Measurements from ENCODE around the gene FLOT2.
"Not testable (repeated sequence)": the region's sequence is repeated elsewhere in the genome, so short reads cannot be mapped to it uniquely, and the experiment has no call there.

Gene FLOT2

DNA sequence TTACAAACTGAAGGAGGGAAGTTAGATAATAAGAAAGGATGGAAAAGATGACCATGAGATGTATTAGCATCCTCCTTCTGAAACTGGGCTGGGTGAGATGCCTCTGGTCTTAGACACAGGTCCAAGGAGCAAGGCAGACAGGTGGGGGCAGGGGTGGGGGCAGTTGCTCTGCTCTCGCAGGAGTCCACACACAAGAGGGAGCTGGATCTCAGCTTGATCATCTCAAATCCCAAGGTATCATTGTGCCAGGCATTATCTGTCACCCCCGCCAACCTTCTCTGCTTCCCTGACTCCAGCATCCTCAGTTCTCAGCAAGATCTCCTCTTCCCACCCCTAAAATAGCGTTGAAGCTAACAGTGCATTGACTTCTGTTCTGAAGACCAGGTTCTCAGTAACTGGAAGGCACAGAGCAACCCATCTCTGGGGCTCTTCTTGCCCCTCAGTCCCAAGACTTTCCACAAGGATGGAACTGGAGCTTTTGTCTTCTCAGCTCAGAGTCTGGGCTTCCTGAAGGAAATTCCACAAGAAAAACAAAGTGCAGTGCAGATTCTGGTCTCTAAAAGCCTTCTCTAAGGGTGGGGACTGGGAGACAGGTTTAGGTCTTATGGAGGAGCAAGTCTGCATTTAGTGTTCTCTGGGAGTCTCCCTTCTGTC lies 1.6 kb downstream of the FLOT2 start:
- no peak for DNase-seq

DNA sequence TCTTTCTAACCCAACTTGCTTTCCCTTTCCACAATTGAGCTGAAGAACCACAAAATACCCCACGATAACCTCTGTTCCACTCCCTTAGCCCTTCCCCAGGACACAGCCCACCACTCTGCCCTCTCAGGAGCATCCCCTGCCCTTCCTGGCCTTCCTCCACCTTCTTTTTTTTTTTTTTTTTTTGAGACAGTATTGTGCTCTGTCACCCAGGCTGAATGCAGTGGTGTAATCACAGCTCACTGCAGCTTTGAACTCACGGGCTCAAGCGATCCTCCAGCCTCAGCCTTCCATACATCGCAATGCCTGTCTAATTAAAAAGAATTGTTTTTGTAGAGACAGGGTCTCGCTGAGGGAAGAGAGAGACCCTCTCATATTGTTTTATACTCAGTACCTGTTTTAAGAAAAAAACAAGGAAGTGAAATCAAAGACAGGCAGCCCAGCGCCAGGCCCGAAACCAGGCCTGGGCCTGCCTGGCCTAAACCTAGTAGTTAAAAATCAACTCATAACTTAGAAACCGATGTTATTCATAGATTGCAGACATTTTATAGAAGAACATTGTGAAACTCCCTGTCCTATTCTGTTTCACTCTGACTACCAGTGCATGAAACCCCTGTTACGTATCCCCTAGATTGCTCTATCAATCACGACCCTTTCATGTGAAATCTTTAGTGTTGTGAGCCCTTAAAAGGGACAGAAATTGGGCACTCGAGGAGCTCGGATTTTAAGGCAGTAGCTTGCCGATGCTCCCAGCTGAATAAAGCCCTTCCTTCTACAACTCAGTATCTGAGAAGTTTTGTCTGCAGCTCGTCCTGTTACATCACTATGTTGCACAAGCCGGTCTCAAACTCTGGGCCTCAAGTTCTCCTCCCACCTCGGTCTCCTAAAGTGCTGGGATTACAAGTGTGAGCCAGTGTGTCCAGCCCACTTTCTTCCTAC lies 4.0 kb downstream of the FLOT2 start:
- DNase-seq: not testable (repeated sequence)

DNA sequence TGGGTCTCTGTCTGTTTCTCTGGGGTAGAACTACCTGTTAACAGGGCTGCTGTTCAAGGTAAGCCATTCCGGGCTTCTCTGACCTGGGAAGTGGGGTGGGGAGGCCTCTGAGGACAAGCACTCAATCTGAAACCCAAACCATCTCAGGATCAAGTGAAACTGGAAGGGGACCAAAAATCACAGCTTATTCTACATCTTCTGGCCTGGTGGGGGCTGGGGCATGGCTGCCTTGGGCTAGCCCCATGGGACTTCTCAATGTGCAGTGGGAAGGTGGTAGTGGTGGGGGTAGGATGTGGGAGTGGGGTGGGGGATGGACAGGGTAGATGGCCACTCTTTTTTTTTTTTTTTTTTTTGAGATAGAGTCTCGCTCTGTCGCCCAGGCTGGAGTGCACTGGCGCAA lies 5.5 kb downstream of the FLOT2 start:
- no peak for DNase-seq

DNA sequence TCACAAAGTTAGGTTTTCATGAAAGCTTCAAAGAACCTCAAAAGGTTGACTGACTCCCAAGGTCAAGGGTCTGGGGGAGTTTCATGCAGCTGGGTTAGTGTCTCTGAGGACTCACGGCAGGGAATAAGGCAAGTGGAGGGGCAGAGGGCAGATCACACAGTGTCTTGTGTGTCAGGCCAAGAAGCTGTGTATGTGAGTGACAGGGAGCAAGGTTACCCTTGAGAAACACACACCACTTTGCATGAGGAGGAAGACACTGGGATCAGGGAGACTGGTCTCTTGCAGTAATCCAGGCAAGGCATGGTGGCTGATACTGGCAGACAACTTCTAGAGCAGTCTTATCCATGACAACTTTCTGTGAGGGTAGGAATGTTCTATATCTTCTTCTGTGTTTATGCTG lies 6.3 kb downstream of the FLOT2 start:
- no peak for DNase-seq

DNA sequence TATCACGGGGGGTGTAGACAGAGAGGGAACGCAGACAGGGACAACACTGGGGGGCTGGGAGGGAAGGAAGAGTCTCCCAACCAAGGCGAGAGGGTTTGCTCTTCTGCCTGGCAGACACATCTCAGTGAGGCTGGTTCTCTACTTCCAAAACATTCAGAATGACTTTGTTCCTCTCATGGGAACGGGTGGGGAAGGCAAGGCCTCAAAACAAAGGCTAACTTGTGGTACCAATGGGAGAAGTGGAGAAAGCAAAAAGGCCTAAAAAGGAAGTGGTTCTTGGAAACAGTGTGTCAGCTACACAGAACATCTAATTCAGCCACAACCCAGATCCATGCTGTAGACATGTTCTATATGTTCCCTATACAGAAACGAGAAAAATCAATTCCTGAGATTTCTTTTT lies 7.5 kb downstream of the FLOT2 start:
- DNase-seq: no peak

DNA sequence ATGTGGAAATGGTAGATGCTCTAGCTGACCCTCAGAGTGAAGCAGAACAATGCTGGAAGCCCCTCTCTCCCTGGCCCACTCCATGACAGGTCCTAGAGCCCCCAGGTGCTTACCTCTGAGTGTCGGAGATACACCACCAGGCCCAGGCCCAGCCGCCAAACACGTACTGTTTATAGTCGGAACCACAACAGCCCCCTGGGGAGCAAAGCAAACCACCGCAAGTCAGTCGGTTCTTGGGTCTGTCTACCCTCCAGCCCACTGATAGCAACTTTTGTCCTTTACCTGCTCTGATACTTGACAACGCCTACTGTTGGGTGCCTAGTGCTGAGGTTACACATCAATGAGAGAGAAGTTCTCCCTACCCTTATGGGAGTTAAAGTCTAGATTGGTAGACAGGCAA lies 8.7 kb downstream of the FLOT2 start:
- DNase-seq: no peak

DNA sequence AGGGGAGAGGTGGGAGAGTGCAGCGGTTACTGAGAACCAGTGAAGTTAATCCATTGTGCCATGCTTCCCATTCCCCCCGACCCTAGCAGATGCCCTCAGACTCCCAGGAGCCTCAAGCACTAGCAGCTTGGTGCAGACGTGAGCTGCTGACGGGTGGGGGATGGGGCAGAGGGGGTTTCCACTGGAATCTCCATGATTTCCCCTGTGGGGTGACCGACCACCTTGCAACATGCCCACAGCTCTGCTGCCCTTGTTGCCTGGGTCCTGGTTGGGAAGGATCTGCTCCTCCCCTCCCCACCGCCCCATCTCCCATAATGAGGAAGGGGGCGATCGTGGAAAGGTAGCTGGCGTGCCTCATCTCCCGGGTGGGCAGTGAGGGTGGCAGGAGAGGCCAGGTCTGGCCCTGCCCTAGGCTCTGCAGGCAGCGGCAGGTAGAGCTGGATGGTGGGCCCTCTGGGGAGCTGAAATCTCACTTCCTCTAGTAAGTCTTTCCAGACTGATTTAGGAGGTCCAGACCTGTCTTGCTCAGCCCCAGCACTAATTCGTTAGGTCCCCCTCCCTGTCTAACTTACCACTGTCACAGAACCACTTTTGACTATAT lies 9.6 kb downstream of the FLOT2 start:
- no peak for DNase-seq

DNA sequence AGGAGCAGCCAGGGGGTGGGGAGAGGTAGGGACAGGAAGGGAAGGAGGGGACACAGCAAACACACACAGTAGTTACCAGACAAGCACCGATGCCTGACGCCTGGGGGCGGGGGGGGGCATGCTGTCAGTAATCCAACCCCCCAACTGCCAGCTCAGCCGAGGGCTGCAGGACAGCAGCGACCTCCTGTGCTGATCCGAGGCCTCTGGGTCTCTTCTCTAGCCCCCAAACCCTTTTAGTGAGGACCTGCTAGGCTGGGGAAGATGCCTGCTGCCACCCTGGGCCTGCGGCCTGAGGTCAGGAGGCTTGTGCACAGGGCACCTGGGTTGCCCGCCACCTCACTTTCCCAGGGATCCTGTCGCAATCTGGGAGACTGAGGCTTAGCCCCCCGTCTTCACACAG lies 11.6 kb downstream of the FLOT2 start:
- DNase-seq: no peak

DNA sequence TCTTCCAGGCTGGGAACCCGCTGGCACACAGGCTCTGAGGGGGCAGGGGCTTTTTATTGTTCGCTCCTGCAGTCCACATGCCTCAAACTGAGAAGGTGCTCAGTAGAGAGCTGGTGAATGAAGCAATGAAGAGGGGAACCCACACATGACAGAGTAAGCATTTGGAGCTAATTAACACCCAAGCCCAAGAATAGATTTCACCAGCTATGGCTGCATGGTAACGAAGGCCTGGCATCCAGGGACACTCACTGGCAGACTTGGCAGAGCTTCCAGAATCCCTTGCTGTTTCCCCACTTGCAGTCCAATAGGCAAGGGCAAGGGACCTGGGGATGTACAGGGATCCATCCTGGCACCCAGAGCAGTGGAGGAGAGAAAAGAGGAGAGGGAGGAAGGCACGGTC lies 12.2 kb downstream of the FLOT2 start:
- no peak for DNase-seq

DNA sequence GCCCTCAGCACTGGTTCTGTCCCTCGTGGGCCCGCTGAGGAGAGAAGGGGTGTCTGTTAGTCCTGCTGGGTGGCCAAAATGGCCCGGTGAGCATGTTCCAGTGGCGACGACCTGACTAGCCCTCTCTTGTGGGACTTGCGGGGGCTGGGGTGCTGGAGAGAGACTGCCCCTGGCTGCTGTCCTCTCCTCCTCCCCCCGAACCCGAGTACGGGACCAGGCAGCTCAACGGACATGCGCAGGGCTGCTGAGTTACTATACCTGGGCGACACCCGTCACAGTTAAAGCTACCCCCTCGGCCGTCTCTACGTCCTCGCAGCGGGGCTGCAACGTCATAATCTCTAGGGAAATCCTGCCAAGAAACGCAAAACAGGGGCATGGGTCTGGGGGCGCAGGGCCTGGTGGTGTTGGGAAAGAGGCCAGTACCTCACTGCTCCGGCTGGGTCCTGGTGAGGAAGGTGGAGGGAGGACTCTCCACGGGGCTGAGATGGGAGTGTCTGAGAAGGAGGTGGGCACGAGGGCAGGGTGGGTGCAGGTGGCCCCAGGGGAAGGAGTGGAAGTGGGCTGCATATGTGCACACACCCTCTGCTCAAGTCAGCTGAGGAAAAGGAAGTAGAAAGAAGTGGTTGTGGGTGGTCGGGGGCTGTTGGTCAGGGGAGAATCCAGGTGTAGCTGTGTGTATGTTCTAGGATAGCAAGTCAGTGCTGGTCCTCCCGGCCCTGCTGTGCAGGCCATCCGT lies 13.4 kb downstream of the FLOT2 start:
- DNase-seq: no peak

DNA sequence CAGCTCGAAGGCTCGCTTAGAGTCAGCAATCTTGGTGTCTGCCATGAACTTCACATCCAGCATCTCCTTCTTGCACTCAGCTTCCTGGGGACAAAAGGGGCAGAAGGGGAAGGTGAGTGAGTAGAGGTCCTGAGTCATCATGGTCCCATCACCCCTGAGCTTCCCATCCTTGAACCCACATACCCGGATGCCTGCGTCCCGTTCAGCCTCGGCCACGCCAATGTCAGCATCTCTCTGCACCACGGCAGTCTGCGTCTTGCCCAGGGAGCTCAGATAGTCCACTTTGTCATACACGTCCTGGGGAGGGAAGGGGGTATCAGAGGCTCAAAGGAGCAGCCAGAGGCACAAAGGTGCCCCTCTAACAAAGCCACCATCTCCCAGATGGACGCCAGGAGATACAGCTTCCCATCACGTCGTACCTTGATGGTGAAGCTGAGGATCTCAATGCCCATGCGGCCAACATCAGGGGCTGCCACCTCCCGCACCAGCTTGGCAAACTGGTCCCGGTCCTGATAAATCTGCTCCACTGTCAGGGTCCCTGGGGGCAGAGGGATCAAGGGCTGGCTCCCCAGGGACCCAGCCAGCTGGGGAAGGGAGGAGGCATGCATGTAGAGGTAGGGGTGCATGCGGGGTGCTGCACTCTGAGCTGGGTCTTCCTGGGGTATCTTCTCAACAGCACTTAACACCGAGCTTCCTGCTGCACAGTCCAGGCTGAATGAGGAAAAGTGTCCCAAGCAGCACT lies 15.2 kb downstream of the FLOT2 start:
- DNase-seq: no peak

DNA sequence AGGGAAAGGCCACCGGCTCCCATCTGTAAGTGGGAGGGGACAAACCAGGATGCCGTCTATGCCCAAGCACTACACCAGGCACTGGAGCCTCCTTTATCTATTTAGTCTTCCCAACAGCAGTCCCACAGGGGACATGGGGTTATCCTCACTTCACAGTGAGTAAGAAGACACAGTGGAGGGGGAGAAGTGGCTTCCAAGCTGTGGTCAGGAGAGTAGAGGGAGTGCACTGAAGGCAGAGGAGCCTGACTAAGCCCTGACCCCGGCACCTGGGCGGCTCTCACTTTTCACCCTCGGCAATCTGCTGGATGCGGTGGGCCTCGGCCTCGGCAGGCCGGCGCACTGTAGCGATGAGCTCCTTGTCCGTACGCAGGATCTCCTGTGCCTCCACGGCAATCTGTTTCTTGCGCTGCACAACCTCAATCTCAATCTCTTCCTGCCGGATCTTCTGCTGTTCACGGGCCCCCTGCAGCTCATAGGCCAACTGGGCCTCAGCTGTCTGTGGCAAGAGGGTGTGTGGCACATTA lies 15.9 kb downstream of the FLOT2 start:
- DNase-seq: no peak

DNA sequence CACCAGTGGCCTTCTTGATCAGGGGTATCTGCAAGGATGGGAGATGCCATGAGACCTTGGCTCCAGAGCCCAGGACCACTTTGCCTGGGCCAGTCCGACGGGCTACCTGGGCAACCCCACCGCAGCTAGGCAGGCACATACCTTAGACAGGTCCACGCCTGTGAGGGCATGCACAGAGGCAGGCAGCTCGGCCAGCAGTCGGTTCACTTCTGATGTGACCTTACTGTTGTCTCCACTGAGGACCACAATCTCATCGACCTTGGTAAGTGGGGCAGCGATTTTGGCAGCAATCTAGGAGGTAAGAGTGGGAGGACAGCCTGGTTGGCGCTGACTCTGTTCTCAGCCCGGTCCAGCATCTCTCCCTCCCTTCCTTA lies 17.0 kb downstream of the FLOT2 start:
- no peak for DNase-seq

DNA sequence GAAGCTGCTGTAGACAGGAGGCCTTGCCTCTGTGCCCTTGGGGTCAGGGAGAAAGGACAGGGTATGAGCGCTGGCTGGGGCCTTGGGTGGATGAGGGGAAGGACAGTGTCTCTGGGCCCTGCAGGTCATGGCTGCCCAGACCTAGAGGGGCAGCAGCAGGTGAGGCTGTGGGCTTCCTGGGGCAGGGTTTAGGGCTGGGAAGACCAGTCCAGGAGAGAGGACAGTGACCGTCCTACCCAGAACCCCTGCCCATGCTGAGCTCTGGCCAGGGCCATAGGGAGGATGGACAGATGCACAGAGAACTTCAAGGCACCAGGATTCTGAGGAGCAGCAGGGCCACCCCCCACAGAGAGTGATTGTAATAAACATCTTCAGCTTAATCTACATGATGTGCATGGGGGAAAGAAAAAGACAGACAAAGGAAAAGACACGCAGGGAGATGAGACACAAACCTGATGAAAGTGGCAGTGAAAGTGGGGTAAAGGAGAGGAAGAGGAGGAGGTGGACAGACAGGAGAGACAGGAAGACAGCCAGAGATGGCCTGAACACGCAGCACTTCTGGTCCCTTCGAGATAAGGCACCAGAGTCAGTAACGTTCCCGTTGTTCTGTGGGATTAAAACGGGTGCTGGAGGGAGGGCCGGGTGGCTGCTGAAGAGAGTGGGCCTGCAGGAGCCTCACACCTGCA lies 17.5 kb downstream of the FLOT2 start:
- DNase-seq: no peak

DNA sequence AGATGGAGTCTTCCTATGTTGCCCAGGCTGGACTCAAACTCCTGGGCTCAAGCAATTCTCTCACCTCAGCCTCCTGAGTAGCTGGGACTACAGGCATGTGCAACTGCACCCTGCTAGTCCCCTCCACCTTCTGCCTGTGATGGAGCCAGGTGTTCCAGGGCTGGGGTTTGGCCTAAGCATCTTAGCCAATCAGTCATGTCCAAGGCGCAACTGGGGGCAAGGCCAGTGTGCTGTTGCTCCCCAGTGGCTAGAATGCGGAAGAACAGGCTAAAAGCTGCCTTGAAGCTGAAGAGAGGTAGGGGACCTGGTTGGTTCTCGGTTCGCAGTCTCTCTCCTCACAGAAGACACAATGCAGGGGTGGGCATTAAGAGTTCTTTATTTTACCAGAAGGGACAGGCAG lies 18.6 kb downstream of the FLOT2 start:
- no peak for DNase-seq

DNA sequence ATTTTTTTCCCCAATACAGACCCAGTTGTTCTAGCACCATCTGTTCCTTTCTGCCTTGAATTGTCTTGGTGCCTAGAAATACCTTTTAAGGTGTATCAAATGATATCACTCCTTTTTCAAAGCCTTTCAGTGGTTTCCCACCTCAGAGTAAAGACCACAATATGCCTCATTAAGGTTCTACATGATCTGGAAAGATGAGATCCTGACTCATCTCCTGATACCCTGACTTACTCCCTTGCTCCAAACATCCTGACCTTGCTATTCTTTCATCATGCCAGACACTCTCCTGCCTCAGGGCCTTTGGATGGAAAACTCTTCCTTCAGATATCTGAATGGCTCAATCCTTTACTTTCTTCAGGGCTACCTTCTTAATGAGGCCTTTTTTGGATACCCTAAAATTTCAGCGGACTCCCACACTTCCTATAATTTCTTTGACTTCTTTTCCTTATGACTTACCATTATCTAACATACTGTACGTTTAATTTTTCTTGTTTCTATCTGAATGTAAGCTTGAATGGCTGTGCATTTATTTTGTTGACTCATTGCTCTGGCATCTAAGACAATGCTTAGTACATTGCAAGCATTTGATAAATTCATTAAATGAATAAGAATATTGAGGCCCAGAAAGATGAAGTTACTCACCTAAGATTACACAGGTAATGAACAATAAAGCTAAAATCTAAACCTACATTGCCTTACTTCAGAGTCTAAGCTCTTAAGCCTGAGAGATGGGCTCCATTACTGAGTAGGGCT lies 19.2 kb downstream of the FLOT2 start:
- no peak for DNase-seq

DNA sequence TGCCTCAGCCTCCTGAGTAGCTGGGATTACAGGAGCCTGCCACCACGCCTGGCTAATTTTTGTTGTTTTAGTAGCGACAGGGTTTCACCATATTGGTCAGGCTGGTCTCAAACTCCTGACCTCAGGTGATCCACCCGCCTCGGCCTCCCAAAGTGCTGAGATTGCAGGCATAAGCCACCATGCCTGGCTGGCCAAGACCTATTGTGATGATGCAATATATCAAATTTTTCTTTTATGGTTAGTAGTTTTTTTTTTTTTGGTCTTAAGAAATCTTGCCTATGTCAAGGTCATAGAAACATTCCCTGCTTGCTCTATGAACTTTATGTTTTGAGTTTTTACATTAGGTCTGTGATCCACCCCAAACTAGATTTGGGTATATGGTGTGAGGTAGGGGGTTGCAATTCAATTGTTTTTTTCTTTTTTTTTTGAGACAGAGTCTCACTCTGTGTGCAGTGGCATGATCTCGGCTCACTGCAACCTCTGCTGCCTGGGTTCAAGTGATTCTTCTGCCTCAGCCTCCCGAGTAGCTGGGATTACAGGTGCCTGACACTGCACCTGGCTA lies 20.3 kb downstream of the FLOT2 start:
- not testable (repeated sequence) for DNase-seq

DNA sequence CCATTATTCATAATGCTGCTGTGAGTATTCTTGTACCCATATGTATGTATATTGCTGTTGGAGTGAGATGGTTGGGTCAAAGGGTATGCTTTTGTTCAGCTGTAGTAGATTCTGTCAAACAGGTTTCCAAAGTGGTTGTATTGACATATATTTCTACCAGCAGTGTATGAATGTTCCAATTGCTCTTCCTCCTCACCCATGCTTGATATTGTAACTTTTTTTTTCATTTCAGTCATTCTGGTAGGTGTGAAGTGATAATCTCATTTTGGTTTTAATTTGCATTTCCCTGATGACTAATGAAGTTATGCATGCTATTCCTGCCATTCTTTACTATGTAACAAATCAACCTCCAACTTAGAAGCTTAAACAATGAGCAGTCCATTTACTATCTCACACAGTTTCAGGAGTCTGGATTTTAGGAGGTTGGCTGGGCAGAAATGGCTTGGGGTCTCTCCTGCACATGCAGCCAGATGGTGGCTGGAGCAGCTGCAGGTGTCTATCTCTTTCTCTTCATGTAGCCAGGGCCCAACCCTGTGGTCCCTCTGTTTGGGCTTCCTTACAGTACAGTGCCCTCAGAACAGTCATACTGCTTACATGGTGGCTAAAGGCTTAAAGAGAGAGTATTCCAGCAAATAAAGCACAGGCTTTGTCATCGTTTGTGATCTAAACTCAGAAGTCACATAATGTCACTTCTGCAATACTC lies 21.5 kb downstream of the FLOT2 start:
- no peak for DNase-seq

DNA sequence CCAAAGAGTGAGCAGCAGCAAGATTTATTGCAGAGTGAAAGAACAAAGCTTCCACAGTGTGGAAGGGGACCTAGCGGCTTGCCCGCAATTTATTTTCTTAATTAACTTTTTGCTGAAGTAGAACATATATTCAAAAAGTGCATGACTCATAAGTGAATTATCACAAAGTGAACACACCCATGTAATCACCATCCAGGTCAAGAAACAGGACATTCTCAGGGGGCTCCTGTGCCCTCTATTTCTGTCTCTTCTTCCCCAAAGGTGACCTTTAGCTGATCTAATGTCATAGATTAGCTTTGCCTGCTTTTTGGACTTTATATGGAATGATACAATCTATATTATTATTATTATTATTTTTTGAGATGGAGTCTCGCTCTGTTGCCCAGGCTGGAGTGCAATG lies 22.8 kb downstream of the FLOT2 start:
- DNase-seq: no peak

DNA sequence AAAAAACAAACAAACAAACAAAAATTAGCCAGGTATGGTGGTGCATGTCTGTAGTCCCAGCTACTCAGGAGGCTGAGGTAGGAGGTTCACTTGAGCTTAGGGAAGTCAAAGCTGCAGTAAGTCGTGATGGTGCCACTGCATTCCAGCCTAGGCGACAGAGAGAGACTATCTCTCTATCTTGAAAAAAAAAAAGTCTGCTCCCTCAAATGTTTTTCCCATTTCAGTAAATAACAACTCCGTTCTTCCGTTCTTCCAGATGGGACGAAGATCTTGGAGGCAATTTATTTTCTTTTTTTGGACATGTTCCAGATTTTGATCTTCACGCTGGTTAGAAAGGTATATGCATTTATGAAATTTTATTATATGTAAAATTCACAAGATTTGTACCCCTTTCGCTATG lies 23.7 kb downstream of the FLOT2 start:
- DNase-seq: no peak
